ENCODE data around the gene RHOBTB1. TPM values are rescaled to one million over a fixed set of nuclear protein-coding genes. Genes with fewer than 3 reads are reported as not detected.

Gene RHOBTB1
- total and polyA plus RNA-seq, 9 of the 15 experiments (the other 6 are each of a cell fraction or from before 2014, with no cell fraction given), result 1.7 to 11.7 (median 9.3) TPM

GRCh38 chr10:60952846-60953220 is 8.8 kb upstream of the RHOBTB1 start:
- in situ Hi-C loops (cut with MboI) (no loop called here), intact Hi-C loops (cut with micrococcal nuclease) (no loop called here)
- FAIRE-seq, result no peak
- Histone ChIP-seq H3K27ac (ENCODE audit: extremely low read depth, low read depth, low read length) (no peak overlapping the region), H3K27me3 (ENCODE audit: control insufficient read depth in 2 of 2, insufficient read depth in 2 of 2, low read length in 2 of 2) (no peaks in the 10 kb centered on the region), H3K9me3 (replicated peaks; ENCODE audit: control insufficient read depth, insufficient read depth, low read depth, low read length) (no peaks in the 10 kb centered on the region), H3K4me1 (replicated peaks in 1 of 2; ENCODE audit: control insufficient read depth in 2 of 2, insufficient read depth in 2 of 2, low read length in 2 of 2) (peaks cover 0 to 5% of the 10 kb centered on the region in 2 experiments; a peak in 1 of 5 replicates), H3K4me3 (no peak overlapping the region), H3K9ac (ENCODE audit: insufficient read depth in 1 of 2, low read depth in 2 of 2, low read length in 2 of 2) (no peak overlapping the region), H4K20me1 (replicated peaks; ENCODE audit: control insufficient read depth, insufficient read depth, low read length) (no peaks in the 10 kb centered on the region), H3K9me1 (ENCODE audit: control insufficient read depth, insufficient read depth, low read length) (no peaks in the 10 kb centered on the region), H3K79me2 (ENCODE audit: control insufficient read depth, insufficient read depth, low read length) (no peaks in the 10 kb centered on the region), H3K4me2 (ENCODE audit: insufficient read depth, low read length) (no peak overlapping the region), H2AFZ (ENCODE audit: low read depth, low read length) (no peak overlapping the region), H3K36me3 (ENCODE audit: control insufficient read depth, insufficient read depth, low read length) (no peaks in the 10 kb centered on the region)
- ChIA-PET POLR2A (interaction anchor here (1.5 kb wide), 1 partner anchor 8 kb away, joined by 4 read pairs; no protein-coding TSS in a partner anchor), CTCF (ENCODE audit: low intra/inter-chr PET ratio) (no interaction called here)
- no peak for ATAC-seq
- DNase-seq (ENCODE audit: extremely low read depth in 1 of 4, low spot score in 3 of 4), result no peak
- BruUV-seq (replicated peaks), result no TSS peak
- 69% methylated on average over 7 of the region's 7 CpGs for WGBS (ENCODE audit: insufficient coverage, low coverage, missing lambda C conversion rate)
- no peak for TF ChIP-seq ZC3H11A (IDR thresholded peaks at IDR 0.05; ENCODE audit: low read depth, low read length)
- TF ChIP-seq ZBTB7A (IDR thresholded peaks at IDR 0.05; ENCODE audit: borderline replicate concordance, control insufficient read depth, low read depth, low read length), result no peak
- no peak for TF ChIP-seq ZNF76 (CRISPR knock-in tag; IDR thresholded peaks at IDR 0.05; ENCODE audit: borderline replicate concordance)
- 0 out of 2 replicates have a peak, but pooled peaks have one; percentile 6 for TF ChIP-seq ATF3 (IDR thresholded peaks at IDR 0.05)
- TF ChIP-seq ATF3 (CRISPR knock-in tag; conservative IDR thresholded peaks at IDR 0.05), result no peak
- no peak for TF ChIP-seq ZKSCAN1 (IDR thresholded peaks at IDR 0.05; ENCODE audit: low read depth, low read length)
- peak; percentile 16; the same call in 1 of the 2 replicates for TF ChIP-seq ZFX (CRISPR knock-in tag; IDR thresholded peaks at IDR 0.05)
- no peak for TF ChIP-seq ZNF280B (CRISPR knock-in tag; IDR thresholded peaks at IDR 0.05)
- TF ChIP-seq HINFP (tag; conservative IDR thresholded peaks at IDR 0.05; ENCODE audit: low read depth), result no peak
- TF ChIP-seq ZNF785 (CRISPR knock-in tag; IDR thresholded peaks at IDR 0.05), result no peak

All from K562 (cell line).